VCaP (cell line): ENCODE results near the gene RBP3.

ENCODE experiments used
- H3K27ac ChIP-seq: fragments of 450-650 bp; 2 replicates; pipeline ENCODE4 v1.5.1; 2017
- TF ChIP-seq, protein P1 (sequence below): fragments of 450-650 bp; conservative IDR thresholded peaks from 2 replicates; pipeline ENCODE4 v1.5.1; 2017; ENCODE audit warnings: mild to moderate bottlenecking, moderate library complexity

Gene RBP3

DNA sequence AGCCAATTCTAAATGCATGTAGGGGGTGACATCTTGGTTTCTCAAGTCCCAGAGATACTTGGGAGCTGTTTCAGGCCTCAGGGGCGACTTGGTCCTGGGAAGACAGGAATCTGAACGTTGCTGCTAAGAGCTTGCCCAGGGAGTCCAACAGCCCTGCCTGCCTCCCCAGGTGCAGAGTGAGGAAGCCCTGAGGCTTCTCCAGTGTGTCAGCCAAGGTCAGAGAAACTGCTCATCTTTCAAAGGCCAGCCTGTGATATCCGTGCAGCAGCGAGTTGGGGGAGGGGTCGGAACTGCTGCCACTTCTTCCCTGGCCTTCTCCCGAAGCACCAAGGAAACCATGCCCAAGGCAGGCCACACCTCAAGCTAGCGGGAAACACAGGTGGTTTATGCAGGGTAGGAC lies 16.2 kb upstream of the RBP3 start:
- TF ChIP-seq, protein P1, sequence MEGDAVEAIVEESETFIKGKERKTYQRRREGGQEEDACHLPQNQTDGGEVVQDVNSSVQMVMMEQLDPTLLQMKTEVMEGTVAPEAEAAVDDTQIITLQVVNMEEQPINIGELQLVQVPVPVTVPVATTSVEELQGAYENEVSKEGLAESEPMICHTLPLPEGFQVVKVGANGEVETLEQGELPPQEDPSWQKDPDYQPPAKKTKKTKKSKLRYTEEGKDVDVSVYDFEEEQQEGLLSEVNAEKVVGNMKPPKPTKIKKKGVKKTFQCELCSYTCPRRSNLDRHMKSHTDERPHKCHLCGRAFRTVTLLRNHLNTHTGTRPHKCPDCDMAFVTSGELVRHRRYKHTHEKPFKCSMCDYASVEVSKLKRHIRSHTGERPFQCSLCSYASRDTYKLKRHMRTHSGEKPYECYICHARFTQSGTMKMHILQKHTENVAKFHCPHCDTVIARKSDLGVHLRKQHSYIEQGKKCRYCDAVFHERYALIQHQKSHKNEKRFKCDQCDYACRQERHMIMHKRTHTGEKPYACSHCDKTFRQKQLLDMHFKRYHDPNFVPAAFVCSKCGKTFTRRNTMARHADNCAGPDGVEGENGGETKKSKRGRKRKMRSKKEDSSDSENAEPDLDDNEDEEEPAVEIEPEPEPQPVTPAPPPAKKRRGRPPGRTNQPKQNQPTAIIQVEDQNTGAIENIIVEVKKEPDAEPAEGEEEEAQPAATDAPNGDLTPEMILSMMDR, result no peak
- H3K27ac ChIP-seq, result no peak overlapping the region

DNA sequence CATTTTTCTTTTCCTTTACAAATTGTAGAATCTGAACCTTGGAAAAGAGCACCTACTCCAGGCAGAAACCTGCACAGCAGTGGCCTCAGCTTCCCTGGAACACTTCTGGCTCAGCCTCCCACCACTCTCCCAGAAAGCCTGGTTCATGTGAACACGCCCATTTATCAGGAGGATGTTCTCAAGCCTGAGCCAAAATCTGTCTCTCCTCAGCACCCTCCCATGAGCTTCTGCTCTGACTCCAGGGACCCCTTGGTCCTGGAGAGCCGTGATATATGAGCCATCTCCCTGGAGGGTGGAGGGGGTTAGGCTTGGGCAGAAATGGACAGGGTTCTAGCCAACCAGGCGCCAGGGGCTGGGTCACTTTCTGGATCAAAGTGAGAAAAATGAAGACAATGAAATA lies 15.8 kb upstream of the RBP3 start:
- TF ChIP-seq, protein P1, result no peak
- no peak overlapping the region for H3K27ac ChIP-seq

DNA sequence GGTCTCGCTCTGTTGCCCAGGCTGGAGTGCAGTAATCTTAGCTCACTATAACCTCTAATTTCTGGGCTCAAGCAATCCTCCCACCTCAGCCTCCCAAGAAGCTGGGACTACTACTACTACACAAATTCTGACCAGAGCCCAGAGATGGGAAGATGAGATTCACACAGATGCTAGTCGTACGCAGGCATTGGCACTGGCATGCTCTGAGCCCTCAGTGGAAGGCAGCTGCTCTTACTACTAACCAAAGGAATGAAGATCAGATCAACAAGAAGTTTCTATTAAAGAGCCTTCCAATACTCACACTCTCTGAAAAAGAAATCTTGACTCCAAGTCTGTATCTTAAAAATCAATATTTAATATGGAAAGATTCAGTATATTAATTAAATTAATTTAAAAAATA lies 15.2 kb upstream of the RBP3 start:
- TF ChIP-seq, protein P1, result no peak
- H3K27ac ChIP-seq, result no peak overlapping the region

DNA sequence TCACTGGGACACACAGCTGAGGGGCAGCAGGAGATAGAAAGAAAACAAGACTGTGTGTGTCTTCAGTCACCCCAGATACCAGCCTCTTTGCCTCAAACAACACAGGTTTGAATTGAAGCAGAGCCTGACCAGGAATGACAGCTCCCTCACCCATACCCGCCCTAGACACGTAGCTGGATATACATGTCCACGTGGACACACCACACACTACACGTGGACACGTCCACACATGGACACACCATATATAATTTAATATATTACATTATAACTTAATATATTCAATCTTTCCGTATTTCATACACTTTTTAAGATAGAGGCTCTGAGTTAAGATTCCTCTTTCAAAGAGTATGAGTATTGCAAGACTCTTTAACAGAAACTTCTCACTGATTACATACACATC lies 14.6 kb upstream of the RBP3 start:
- TF ChIP-seq, protein P1, result no peak
- H3K27ac ChIP-seq, result no peak overlapping the region

DNA sequence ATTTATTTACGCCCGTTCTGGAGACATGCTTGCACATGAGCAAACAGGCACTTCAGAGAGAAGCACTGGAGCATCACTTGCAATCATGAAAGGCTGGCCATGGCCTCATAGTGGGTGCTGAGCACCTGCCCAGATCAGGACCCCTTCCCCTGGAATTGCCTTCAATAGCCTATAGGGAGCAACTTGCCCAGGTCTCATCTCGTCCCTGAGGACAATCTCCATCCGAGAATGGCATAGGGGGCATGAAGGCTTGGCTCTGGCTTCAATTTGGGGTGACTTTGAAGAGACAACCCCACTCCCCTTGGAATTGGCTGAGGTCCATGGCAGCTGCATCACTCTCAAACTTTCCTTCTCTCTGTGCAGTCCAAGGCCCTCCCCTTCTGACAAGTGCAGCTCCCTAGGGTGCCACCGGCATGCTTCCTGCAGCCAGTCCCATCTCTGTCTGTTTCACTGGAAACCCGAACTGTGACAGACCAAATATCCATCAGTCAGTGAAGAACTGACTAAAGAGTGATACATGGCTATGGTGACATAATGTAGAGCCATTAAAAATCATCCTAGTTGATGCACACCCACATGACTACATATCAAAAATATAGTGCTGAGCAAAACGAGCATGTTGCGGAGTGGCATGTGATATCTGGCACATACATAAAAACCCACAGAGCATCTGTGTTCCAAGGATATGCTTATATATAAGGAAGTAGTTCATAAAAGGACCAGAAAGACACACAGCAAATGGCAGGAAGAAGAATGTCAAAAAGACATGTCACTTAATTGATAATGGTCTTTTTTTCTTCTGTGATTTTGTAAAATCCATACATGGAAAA lies 13.5 kb upstream of the RBP3 start:
- TF ChIP-seq, protein P1, result no peak
- no peak overlapping the region for H3K27ac ChIP-seq

DNA sequence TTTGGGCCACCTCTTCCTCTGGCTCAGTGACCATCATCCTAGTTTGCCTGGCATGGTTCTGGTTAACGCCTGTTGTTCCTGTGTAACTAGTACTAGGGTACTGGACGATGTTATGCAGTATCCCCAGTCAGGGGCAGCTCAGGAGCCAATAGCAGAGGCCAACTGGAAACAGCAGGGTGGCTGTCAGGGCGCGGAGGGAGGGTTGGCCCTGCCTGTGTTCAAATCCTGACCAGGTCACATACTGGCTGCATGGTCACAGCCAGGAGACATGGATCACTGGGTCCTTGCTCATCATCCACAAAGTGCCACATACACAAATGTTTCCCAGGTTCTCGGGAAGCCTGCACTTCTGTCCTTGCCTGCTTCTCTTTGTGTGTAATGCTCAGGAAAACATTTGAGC lies 12.3 kb upstream of the RBP3 start:
- TF ChIP-seq, protein P1, result no peak
- no peak overlapping the region for H3K27ac ChIP-seq

DNA sequence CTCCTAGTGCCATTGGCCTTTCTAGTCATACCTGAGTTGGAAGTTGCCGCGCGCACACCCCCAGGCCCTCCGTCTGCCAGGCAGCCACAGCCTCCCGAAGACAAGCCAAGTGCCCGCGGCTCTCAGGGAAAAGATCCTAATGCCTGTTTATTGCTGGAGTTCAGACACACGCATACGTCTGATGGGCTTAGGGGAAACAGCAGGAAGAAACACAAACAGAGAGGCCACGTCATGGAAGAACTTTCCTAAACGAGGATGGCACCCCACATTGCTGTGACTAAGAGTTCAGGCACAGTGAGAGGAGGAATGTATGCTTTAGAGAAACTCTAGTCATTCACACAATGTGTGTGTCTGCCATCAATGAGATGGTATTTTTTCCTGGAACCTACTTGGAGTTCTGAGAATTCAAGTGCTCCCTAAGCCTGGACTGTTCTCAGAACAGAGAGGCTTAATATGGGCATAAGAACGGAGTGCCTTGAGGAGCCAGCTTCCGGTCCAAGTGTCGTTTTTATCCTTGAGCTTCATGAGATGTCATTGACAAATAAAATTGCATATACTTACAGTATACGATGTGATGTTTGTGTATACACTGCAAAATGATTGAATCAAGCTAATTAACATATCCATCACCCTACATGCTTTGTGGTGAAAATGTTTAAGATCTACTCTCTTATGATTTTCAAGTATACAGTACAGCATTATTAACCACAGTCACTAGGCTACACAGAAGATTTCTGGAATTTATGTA lies 11.6 kb upstream of the RBP3 start:
- no peak overlapping the region for H3K27ac ChIP-seq
- TF ChIP-seq, protein P1, result no peak
